Calu3 (cell line): ENCODE results near the gene SOS1. TPM values are rescaled to one million over a fixed set of nuclear protein-coding genes. Genes with fewer than 3 reads are reported as not detected.
"Not testable (repeated sequence)": the region's sequence is repeated elsewhere in the genome, so short reads cannot be mapped to it uniquely, and the experiment has no call there.

Experiments
- BruUV-seq: library from RNA; stranded (reverse); fragments of 400-500 nt; replicated peaks from 2 replicates; lab custom pipeline; 2021; lab: Mats Ljungman, UMichigan
- CTCF ChIA-PET: fragments of 300-600 bp; sonication (Branson Sonifier 250); formaldehyde crosslinking; loops from one replicate; lab custom pipeline; 2022; ENCODE audit warnings: antibody characterized with exemption; lab: Charles Lee
- DNase-seq: peaks from one replicate; pipeline ENCODE4 v3.0.0; 2022
- H3K27ac Mint-ChIP-seq: one replicate; pipeline ENCODE4 v1.8.0; 2022; ENCODE audit warnings: mixed read lengths; ENCODE audit not compliant: unreplicated experiment
- H3K27me3 Mint-ChIP-seq: one replicate; pipeline ENCODE4 v1.8.0; 2022; ENCODE audit warnings: mixed read lengths; ENCODE audit not compliant: unreplicated experiment
- H3K36me3 Mint-ChIP-seq: one replicate; pipeline ENCODE4 v1.8.0; 2022; ENCODE audit warnings: mild to moderate bottlenecking, moderate library complexity, mixed read lengths; ENCODE audit not compliant: insufficient read depth, unreplicated experiment
- H3K4me1 Mint-ChIP-seq: one replicate; pipeline ENCODE4 v1.8.0; 2022; ENCODE audit warnings: mild to moderate bottlenecking, low read depth, mixed read lengths; ENCODE audit not compliant: unreplicated experiment
- H3K4me3 Mint-ChIP-seq: one replicate; pipeline ENCODE4 v1.8.0; 2022; ENCODE audit warnings: mild to moderate bottlenecking, low read depth, moderate library complexity, mixed read lengths; ENCODE audit not compliant: unreplicated experiment
- H3K9me3 Mint-ChIP-seq: one replicate; pipeline ENCODE4 v1.8.0; 2022; ENCODE audit warnings: low read depth, mixed read lengths; ENCODE audit not compliant: unreplicated experiment
- CTCF ChIP-seq: fragments of 200-600 bp; IDR thresholded peaks from one replicate; pipeline ENCODE4 v1.8.0; 2022; ENCODE audit warnings: antibody characterized with exemption; ENCODE audit not compliant: unreplicated experiment
- intact Hi-C: fragments of 100-400 bp; cut with micrococcal nuclease; formaldehyde crosslinking; loops from one replicate; pipeline ENCODE4 v1.10.0; 2022; ENCODE audit not compliant: unreplicated experiment
- total RNA-seq: library from RNA; stranded (reverse); gene quantifications from 2 replicates; pipeline ENCODE4 v1.2.3, GENCODE V29; 2022

The SOS1 gene
- total RNA-seq, 1 experiment from 2014 or later, result 40.0 TPM

GRCh38 chr2:38943784-38944183, 177.1 kb downstream of the SOS1 start:
- no peak for DNase-seq
- H3K36me3 Mint-ChIP-seq, result no peaks in the 10 kb centered on the region
- CTCF ChIA-PET, result no interaction called here
- H3K9me3 Mint-ChIP-seq, result no peaks in the 10 kb centered on the region
- no peaks in the 10 kb centered on the region for H3K27me3 Mint-ChIP-seq
- peaks cover 7% of the 10 kb centered on the region for H3K4me1 Mint-ChIP-seq
- no peak for TF ChIP-seq CTCF
- no peak overlapping the region for H3K27ac Mint-ChIP-seq
- no peak overlapping the region for H3K4me3 Mint-ChIP-seq
- BruUV-seq, result no TSS peak
- intact Hi-C loops, result no loop called here

- Mint-ChIP-seq H3K4me3 (no peak overlapping the region), H3K4me1 (no peaks in the 10 kb centered on the region), H3K27ac (no peak overlapping the region), H3K36me3 (no peaks in the 10 kb centered on the region), H3K27me3 (no peaks in the 10 kb centered on the region), H3K9me3 (no peaks in the 10 kb centered on the region)
- intact Hi-C loops, result no loop called here
- no peak for DNase-seq
- BruUV-seq, result no TSS peak
- TF ChIP-seq CTCF, result no peak
- CTCF ChIA-PET, result no interaction called here
Measured at GRCh38 chr2:38940746-38941145, 180.1 kb downstream of the SOS1 start.

- H3K27me3 Mint-ChIP-seq, result peaks cover 15% of the 10 kb centered on the region
- H3K9me3 Mint-ChIP-seq, result no peaks in the 10 kb centered on the region
- CTCF ChIA-PET, result no interaction called here
- no peak overlapping the region for H3K27ac Mint-ChIP-seq
- no peaks in the 10 kb centered on the region for H3K36me3 Mint-ChIP-seq
- H3K4me3 Mint-ChIP-seq, result no peak overlapping the region
- no peaks in the 10 kb centered on the region for H3K4me1 Mint-ChIP-seq
- intact Hi-C loops, result no loop called here
- BruUV-seq, result no TSS peak
- no peak for TF ChIP-seq CTCF
- no peak for DNase-seq
Measured at GRCh38 chr2:38937548-38937947, 183.3 kb downstream of the SOS1 start.

- DNase-seq, H3K9me3 Mint-ChIP-seq, BruUV-seq, H3K4me3 Mint-ChIP-seq, H3K27ac Mint-ChIP-seq, intact Hi-C loops, H3K4me1 Mint-ChIP-seq, H3K36me3 Mint-ChIP-seq: not testable (repeated sequence)
- CTCF ChIA-PET, result interaction anchor here (0.8 kb wide), 1 partner anchor 11 kb away, joined by 3 read pairs; no protein-coding TSS in a partner anchor
- H3K27me3 Mint-ChIP-seq, result peaks cover 15% of the 10 kb centered on the region
Measured at GRCh38 chr2:38936516-38936915, 184.3 kb downstream of the SOS1 start.

- intact Hi-C loops, result no loop called here
- H3K4me1 Mint-ChIP-seq, result no peaks in the 10 kb centered on the region
- no TSS peak for BruUV-seq
- no peak overlapping the region for H3K4me3 Mint-ChIP-seq
- no peaks in the 10 kb centered on the region for H3K9me3 Mint-ChIP-seq
- H3K27me3 Mint-ChIP-seq, result peaks cover 15% of the 10 kb centered on the region
- TF ChIP-seq CTCF, result no peak
- no peaks in the 10 kb centered on the region for H3K36me3 Mint-ChIP-seq
- H3K27ac Mint-ChIP-seq, result no peak overlapping the region
- no peak for DNase-seq
- CTCF ChIA-PET, result interaction anchor here (0.8 kb wide), 1 partner anchor 12 kb away, joined by 3 read pairs; no protein-coding TSS in a partner anchor
Measured at GRCh38 chr2:38935568-38936172, 185.2 kb downstream of the SOS1 start.
